EH (cell line): ENCODE data around the gene OR1D2.
"Not testable (repeated sequence)": the region's sequence is repeated elsewhere in the genome, so short reads cannot be mapped to it uniquely, and the experiment has no call there.

Experiments used
- DNase-seq: peaks from one replicate; pipeline ENCODE4 v3.0.0-alpha.2; 2015; ENCODE audit warnings: low read depth

Gene OR1D2, protein sequence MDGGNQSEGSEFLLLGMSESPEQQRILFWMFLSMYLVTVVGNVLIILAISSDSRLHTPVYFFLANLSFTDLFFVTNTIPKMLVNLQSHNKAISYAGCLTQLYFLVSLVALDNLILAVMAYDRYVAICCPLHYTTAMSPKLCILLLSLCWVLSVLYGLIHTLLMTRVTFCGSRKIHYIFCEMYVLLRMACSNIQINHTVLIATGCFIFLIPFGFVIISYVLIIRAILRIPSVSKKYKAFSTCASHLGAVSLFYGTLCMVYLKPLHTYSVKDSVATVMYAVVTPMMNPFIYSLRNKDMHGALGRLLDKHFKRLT

DNA sequence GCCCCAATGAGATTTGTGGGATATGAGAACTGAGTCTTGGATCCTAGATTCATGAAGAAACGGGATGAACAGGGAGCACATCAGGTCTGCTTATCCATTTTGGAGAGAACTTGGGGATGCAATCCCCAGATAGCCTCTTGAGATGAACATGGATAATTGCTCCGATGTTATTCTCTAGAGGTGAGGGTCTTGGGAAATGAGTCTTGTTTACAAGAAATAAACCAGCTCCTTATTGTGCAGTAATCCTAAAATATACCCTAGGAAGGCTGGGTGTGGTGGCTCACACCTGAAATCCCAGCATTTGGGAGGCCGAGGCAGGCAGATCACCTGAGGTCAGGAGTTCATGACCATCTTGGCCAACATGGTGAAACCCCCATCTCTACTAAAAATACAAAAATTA lies at the start of gene OR1D2:
TSS of gene OR1D2 (minus strand) at position 101 of the 400 bp plus-strand sequence. CDS start 11,426 bp downstream, outside the sequence.
- no peak for DNase-seq

DNA sequence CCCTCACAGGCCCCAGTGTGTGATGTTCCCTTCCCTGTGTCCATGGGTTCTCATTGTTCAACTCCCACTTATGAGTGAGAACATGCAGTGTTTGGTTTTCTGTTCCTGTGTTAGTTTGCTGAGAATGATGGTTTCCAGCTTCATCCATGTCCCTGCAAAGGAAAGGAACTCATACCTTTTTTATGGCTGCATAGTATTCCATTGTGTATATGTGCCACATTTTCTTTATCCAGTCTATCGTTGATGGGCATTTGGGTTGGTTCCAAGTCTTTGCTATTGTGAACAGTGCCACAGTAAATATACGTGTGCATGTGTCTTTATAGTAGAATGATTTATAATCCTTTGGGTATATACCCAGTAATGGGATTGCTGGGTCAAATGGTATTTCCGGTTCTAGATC lies 33.3 kb upstream of the OR1D2 start:
- not testable (repeated sequence) for DNase-seq

DNA sequence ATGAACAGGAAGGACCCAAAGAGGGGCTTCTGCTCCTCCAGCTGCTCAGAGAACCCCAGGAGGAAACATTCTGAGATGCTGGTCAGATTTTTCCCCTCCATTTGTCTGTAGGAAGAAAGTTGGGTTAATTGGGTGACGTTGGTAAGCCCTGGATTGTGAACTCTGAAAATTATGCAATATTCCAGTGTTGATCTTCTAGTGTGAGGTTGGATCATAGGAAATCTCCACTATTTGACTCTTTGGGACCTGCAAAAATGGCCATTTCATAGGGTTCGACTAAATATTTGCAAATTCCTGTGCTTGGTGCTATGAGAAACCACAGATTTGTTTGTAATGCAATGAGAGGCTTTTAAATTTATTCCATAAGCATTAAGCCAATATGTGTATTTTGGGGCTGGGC lies 23.2 kb upstream of the OR1D2 start, which contains the start of gene OR1G1:
TSS of gene OR1G1 (minus strand) at position 101 of the 400 bp plus-strand sequence. CDS start at position 101, 0 bp downstream.
- no peak for DNase-seq

DNA sequence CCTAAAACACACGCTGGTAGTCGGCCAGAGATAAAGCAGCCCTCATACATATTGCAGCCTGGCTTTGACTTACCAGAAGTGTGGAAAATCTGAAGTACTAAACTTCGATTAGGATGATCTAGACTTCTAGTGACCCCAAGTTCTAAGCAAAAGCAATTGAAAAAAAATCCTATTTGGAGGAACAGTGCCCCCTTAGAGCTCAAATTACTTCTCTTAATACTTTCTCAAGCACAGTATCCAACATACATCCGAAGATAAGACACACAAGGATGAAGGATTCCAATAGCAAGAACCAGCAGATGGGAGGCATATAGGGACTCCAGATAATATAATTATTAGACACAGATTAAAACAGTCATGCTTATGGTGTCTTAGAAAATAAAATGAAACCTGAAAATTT lies 30.4 kb downstream of the OR1D2 start:
- not testable (repeated sequence) for DNase-seq

DNA sequence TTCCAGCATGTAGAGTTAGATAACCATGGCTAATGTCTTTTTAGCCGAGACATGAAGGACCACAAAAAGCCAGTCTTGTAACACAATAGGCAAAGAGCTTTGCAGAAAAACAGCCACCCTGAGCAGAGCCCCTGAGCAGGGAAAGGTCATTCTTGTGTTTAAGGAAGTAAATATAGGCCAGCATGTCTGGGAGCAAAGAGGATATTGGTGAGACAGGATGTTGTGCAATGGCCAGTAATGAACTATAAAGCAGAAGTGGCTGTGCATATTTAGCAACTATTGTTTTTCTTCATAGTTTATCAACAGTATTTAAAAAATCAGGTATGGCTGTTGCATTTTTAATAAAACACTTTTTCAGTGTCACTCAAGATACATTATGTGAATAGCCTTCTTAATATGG lies 39.0 kb downstream of the OR1D2 start:
- peak; percentile 24 for DNase-seq

DNA sequence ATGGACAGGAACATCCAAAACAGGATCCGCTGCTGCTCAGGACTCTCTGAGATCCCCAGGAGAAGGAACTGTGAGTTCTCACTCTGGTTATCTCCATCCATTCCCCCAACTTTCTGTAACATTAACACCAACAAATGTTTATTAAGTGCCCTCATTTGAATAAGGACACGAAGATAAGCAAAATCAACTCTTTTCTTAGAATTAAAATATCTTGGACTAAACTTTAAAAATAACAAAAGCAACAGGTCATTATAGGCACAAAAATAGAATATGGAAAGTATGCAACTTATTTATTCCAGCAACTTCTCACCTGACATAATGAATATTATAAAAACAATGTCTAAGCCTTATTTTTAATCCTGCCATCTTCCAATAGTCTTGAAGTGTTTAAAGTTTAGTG lies 40.7 kb downstream of the OR1D2 start, which contains the start of gene OR1D5:
TSS of gene OR1D5 (minus strand) at position 101 of the 400 bp plus-strand sequence. CDS start at position 101, 0 bp downstream.
- DNase-seq, result not testable (repeated sequence)

DNA sequence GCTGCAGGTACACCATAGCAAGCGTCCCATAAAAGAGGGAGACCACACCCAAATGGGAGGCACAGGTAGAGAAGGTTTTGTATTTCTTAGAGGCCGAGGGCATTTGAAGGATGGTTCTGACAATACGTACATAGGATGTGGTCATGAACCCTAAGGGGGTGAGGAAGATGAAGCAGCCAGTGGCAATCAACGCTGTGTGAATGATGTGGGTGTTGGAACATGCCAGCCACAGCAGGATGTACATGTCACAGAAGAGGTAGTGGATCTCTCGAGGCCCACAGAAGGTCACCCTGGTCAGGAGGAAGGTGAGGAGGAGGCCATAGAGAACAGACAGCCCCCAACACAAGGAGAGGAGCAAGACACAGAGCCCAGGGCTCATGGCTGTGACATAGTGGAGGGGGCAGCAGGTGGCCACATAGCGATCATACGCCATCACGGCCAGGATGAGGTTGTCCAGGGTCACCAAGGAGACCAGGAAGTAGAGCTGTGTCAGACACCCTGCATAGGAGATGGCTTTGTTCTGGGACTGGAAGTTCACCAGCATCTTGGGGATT lies 41.3 kb downstream of the OR1D2 start:
- not testable (repeated sequence) for DNase-seq

DNA sequence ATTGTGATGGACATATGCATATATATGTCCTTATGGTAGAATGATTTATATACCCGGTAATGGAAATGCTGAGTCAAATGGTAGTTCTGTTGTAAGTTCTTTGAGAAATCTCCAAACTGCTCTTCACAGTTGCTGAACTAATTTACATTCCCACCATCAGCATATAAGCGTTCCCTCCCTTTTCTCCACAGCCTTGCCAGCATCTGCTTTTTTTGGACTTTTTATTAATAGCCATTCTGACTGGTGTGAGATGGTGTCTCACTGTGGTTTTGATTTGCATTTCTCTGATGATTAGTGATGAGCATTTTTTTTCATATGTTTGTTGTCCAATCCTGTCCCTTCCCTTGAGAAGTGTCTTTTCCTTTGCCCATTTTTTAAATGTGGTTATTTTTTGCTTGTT lies 49.4 kb downstream of the OR1D2 start:
- DNase-seq, result not testable (repeated sequence)

DNA sequence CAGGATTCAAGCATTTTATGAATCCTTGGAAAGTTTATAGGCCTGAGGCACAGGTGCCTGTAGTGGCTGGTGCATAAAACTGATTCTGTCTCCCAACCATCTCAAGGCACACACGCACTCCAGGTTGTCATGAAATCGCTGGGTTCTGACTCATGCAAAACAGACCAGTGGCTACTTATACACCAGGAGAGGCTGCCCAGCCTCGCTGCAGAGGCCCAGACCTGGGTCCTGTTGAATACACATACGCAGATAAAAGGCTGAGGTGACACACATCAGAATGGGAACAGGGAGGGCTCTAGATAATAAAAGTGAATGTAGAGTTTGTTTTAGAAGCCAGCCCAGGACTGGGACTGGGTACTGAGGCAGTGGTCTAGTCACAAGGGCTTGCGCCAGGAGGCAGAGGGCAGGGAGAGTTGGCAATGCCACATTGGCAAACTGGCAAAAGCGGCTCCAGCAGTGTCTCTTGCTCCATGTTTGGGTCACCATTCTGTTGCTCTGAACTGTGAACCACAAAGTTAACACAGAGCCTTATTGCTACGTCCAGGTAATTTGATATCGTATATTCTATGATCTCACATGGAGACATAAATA lies 54.4 kb downstream of the OR1D2 start:
- peak; percentile 11 for DNase-seq

DNA sequence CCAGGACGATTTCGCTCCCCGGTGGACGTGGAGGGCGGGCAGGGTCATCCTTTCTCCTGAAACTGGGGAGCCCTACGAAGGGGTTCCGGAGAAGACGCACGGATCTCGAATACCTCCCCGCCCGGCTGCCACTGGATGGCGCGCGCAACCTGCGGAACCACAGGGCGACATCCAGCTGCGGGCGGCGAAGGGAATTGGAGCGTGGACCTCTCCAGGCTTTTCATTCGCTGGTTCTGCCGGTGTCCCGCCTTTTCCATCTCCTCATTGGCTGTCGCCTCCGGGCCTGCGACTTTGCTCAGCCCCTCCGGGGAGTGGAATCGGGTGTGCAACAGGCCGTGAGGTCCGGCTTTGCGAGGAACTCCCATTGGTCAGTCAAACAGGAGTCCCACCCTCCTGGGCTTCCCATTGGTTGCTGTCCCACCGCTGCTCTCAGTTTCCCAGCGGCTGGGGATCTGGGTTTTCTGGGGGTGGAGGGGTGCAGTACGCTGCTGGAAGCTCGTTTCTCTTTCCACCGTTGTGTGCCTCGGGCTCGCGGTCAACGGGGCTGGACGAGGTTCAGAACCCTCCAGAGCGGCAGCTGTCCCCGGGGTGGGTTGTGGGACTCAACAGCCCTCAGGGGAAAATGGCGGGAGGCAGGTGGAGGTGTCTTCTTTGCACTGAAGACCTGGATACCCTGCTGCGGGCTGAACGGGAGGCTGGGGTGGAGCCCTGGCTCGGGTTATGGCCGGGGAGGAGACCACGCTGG lies 55.3 kb downstream of the OR1D2 start:
- peak; percentile 99 for DNase-seq

DNA sequence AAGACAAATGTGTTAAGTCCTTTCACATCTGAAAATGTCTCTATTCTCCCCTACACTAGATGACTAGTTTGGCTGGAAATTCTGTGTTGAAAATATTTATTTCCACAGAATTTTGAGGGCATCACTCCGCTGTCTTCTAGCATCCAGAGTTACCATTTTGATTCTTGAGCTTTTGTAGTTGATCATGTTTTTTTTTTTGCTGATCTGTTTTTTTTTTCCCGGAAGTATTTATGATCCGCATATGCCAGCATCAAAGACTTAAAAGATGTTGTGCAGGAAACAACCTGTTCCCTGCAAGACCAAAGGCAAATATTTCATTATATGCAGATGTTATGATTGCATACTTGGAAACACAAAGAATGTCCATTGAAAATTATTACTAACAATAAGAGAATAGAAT lies 57.5 kb downstream of the OR1D2 start:
- no peak for DNase-seq

DNA sequence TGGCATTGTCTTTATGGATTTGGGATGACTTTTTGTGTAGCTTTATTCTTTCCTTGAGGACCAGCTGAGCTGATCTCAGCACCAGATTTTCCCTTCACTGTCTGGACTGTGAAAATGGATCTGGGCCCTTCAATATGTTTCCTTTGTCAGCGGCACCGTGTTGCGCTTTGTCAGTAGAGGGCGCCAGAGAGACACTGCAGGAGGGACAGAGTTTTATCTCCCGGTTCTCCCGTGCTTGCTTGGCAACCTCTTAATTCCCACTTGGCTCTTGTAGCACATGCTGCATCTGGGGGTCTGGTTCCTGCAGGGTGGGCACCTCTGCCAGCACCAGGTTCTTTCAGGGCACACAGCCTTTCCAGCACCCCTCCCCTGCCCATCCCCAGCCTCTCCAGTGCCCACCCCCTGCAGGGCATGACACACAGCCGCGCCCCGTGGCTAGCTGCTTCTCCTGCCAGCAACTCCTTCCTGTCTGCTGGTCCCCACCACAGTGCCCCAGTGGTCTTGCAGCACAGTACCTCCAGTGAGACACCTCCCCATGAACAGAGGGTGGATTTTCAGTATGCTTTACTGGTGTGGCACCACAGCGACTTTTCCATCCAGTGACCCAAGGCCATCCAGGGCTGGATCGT lies 60.4 kb downstream of the OR1D2 start:
- DNase-seq, result no peak

DNA sequence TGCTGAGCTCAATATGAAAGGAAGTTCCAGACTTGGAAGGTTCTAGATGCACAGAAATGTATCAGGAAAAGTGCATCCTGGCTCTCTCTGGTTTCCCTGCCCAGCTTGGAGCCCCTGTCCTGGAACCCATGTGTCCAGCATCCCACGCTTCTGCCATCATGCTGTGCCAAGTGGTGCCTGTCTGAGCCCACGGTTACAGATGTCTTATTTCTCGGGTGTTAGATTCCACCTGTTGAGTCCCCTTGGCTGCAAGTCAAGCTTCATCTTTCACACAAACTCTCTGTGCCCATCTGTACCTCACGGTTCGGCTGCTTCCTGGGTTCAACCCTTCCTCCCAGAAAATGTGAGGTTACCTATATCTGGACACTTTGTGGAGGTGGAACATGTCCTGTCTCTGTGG lies 63.3 kb downstream of the OR1D2 start:
- no peak for DNase-seq

DNA sequence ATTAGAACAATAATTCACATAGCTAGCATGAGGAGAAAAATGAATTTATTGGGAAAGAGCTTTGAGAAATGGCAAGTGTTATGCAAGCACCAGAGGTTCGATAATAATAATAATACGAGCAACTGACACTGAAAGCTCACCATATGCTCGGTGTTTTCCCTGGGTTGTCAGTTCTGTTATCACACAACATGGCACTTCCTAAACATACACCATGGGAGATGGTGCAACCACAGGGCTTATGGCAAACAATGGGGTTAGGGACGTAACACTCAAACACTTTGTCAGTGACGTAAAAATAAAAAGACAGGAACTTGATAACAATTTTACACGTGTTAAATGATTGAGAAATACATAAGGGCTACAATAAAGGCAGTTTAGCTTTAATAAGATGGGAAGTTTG lies 64.5 kb downstream of the OR1D2 start:
- DNase-seq, result no peak

DNA sequence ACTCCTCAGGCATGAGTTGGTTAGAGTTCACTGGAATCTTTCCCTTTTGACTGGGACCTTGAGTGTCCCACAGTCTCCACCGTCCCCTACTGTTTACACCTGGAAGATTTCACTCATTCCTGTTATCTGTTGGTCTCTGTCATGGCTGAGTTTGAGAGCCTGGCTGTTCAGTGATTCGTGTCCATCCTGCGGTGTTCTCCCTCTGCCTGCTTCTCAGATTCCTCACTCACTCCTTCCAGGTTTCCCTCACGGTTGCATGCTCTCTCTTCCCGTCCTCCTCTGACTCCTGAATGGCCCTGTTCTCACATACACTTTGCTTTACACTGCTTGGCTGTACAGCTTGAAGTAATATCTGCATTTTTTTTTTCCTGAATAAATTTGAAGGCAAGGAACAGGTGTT lies 65.3 kb downstream of the OR1D2 start:
- no peak for DNase-seq
